DND-41 (cell line): ENCODE measurements around the gene CSF3R.

ENCODE experiments used
- ATAC-seq: fragments of 200-7000 bp; cut with Tn5 transposase; 3 replicates; pipeline ENCODE4 v1.9.1; 2021; ENCODE audit warnings: low read depth; ENCODE audit not compliant: insufficient read depth
- DNase-seq: peaks from one replicate; pipeline ENCODE4 v3.0.0-alpha.2; 2020
- H2AFZ ChIP-seq: 2 replicates; pipeline ENCODE4 v1.6.0; 2012; ENCODE audit warnings: low read depth, low read length
- H3K27ac ChIP-seq: 2 replicates; pipeline ENCODE4 v1.5.1; 2012; ENCODE audit warnings: low read length, inconsistent platforms
- H3K27me3 ChIP-seq: fragments of 200-600 bp; sonication (generic); 2 replicates; pipeline ENCODE4 v1.6.0; 2012; ENCODE audit warnings: low read length, mild to moderate bottlenecking, inconsistent platforms; ENCODE audit not compliant: insufficient read depth, poor library complexity
- H3K36me3 ChIP-seq: 2 replicates; pipeline ENCODE4 v1.5.1; 2012; ENCODE audit warnings: low read length, inconsistent platforms; ENCODE audit not compliant: insufficient read depth
- H3K4me1 ChIP-seq: 2 replicates; pipeline ENCODE4 v1.5.1; 2012; ENCODE audit warnings: mild to moderate bottlenecking, low read length; ENCODE audit not compliant: insufficient read depth
- H3K4me2 ChIP-seq: 2 replicates; pipeline ENCODE4 v1.6.0; 2012; ENCODE audit warnings: mild to moderate bottlenecking, moderate library complexity, low read length, inconsistent platforms; ENCODE audit not compliant: insufficient read depth
- H3K4me3 ChIP-seq, 2 experiments: fragments of 200-600 bp in 1 of 2; shearing (Covaris generic) in 1 of 2; 2 replicates each; pipeline ENCODE4 v1.5.1; 2012 to 2016; ENCODE audit warnings: inconsistent platforms in 2 of 2, low read length in 2 of 2, mild to moderate bottlenecking in 2 of 2, low read depth in 1 of 2, moderate library complexity in 1 of 2
- H3K79me2 ChIP-seq: 2 replicates; pipeline ENCODE4 v1.6.0; 2012; ENCODE audit warnings: low read length, inconsistent platforms; ENCODE audit not compliant: insufficient read depth
- H3K9ac ChIP-seq: 2 replicates; pipeline ENCODE4 v1.6.0; 2012; ENCODE audit warnings: low read depth, mild to moderate bottlenecking, inconsistent platforms, low read length, moderate library complexity
- H3K9me3 ChIP-seq: 2 replicates; pipeline ENCODE4 v1.5.1; 2012; ENCODE audit warnings: low read length, moderate library complexity, mild to moderate bottlenecking, inconsistent platforms; ENCODE audit not compliant: insufficient read depth, severe bottlenecking
- H4K20me1 ChIP-seq: 2 replicates; pipeline ENCODE4 v1.6.0; 2012; ENCODE audit warnings: low read length; ENCODE audit not compliant: insufficient read depth
- EZH2 ChIP-seq: IDR thresholded peaks from 3 replicates; pipeline ENCODE4 v1.6.1; 2012; ENCODE audit warnings: borderline replicate concordance, low read depth, mild to moderate bottlenecking, moderate library complexity, low read length, inconsistent platforms; ENCODE audit not compliant: severe bottlenecking
- TF ChIP-seq, protein P1 (sequence below): IDR thresholded peaks from 2 replicates; pipeline ENCODE4 v1.5.1; 2012; ENCODE audit warnings: borderline replicate concordance, low read length, moderate library complexity, mild to moderate bottlenecking; ENCODE audit not compliant: poor library complexity, severe bottlenecking; ENCODE audit errors: extremely low read depth

Gene CSF3R

DNA sequence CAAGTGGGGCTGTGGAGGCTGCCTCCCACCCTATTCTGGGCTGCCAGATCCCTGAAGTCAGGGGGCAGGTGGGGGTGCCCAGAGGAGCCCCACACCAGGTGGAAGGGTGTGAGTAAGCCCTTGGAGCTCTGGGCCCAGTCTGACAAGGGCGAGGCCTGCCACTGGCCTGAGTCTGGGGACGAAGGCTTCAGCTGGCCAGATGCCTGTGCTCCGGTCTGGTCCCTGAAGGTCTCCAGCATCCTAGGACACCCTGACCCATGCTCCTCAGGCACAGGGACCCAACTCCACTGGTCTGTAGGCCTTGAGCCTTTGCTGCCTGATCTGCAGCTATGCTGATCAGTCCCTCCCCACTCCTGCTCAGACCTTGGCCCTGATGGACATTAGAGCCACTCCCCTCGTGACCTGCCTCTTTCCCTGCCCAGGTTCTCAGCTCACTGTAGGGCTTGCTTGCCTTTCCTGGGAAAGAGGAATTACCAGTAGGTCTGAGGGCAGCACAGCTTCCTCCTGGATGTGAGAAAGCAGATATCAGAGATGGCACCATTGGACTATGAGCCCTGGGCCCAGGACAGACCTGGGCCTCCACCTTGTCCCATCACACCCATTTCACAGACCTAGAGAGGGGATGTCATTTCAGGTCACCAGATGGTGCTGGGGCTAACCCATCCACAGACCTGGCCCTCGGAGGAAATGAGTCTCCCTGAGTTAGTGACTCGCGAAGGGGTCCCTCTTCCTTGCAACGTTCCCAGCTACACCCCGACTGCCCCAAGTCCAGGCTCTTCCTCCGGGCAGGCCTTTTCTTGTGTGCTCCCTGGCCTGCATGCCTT is 32.8 kb upstream of the CSF3R start:
- TF ChIP-seq, protein P1, sequence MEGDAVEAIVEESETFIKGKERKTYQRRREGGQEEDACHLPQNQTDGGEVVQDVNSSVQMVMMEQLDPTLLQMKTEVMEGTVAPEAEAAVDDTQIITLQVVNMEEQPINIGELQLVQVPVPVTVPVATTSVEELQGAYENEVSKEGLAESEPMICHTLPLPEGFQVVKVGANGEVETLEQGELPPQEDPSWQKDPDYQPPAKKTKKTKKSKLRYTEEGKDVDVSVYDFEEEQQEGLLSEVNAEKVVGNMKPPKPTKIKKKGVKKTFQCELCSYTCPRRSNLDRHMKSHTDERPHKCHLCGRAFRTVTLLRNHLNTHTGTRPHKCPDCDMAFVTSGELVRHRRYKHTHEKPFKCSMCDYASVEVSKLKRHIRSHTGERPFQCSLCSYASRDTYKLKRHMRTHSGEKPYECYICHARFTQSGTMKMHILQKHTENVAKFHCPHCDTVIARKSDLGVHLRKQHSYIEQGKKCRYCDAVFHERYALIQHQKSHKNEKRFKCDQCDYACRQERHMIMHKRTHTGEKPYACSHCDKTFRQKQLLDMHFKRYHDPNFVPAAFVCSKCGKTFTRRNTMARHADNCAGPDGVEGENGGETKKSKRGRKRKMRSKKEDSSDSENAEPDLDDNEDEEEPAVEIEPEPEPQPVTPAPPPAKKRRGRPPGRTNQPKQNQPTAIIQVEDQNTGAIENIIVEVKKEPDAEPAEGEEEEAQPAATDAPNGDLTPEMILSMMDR, result no peak
- TF ChIP-seq EZH2, result no peak
- ATAC-seq, result no peak

DNA sequence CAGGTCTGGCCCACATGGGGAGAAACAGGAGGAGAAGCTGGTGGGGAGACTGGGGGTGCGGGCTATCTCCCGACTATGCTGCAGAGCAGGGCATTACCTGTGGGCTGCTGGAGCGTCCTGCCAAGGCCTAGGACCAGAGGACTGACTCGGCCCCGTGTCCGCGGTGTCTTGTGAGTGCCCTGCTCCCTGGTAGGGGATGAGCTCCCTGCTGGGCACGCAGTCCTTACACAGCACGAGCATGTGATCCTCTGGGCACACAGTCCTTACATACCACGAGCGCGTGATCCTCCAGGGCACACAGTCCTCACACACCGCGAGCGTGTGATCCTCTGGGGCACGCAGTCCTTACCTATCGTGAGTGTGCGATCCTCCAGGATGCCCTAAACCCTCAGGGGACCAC is 31.8 kb upstream of the CSF3R start:
- no peak overlapping the region for H2AFZ ChIP-seq
- H3K36me3 ChIP-seq, result no peaks in the 10 kb centered on the region
- TF ChIP-seq EZH2, result no peak
- H3K4me2 ChIP-seq, result no peak overlapping the region
- no peaks in the 10 kb centered on the region for H3K27me3 ChIP-seq
- H4K20me1 ChIP-seq, result peaks cover 4% of the 10 kb centered on the region; the same call in 1 of the 2 replicates
- H3K4me1 ChIP-seq, result no peaks in the 10 kb centered on the region
- H3K27ac ChIP-seq, result no peak overlapping the region
- H3K4me3 ChIP-seq, result no peak overlapping the region
- H3K79me2 ChIP-seq, result no peaks in the 10 kb centered on the region
- no peaks in the 10 kb centered on the region for H3K9me3 ChIP-seq
- no peak overlapping the region for H3K9ac ChIP-seq
- ATAC-seq (no peak), DNase-seq (no peak)

More for the DNA sequence above, 32.8 kb upstream of the CSF3R start:
- Histone ChIP-seq H3K4me1 (no peaks in the 10 kb centered on the region), H3K4me2 (no peak overlapping the region), H4K20me1 (peaks cover 4% of the 10 kb centered on the region; the same call in 1 of the 2 replicates), H3K79me2 (no peaks in the 10 kb centered on the region), H3K9ac (no peak overlapping the region), H3K4me3 (no peak overlapping the region), H2AFZ (no peak overlapping the region), H3K36me3 (no peaks in the 10 kb centered on the region), H3K27me3 (no peaks in the 10 kb centered on the region), H3K27ac (no peak overlapping the region), H3K9me3 (no peaks in the 10 kb centered on the region)
- DNase-seq, result no peak

DNA sequence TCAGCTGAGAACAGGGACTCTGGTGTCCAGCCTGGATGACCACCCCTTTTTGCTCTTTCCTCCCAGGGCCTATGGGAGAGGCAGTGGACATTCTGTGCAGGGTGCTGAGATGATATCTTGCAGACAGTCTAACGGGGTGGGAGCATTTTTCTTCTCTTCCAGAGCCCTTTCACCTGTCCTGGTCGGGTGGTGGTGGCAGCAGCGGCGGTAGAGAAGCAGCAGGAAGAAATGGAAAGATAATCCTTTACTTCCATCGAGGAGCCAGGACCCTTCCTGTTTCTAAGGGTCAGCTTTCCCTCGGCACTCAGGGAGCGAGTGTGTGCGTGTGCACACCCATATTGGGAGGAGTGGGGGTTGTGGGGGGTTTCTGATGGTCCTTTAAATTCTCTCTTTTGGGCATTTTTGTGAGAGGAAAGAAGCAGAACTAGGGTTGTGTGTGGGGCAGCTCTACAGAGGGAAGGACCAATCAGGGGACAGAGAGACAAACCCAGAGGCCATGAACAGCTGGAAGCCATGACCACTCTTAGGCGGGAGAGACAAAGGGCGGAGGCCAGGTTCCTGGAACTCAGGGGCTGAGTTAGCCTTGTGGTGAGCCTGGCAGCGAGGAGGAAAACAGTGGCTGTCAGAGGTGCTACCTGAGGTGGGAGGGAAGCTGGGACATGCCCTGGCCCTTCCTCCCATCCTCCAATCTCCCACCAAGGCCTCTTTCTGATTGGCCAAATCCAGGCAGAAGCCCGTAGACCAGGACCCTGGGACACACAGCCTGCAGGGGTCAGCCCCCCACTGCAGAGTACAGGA is 31.2 kb upstream of the CSF3R start:
- Histone ChIP-seq H3K9ac (no peak overlapping the region), H2AFZ (no peak overlapping the region), H4K20me1 (peaks cover 4% of the 10 kb centered on the region; the same call in 1 of the 2 replicates), H3K4me1 (no peaks in the 10 kb centered on the region), H3K27ac (no peak overlapping the region), H3K79me2 (no peaks in the 10 kb centered on the region), H3K27me3 (no peaks in the 10 kb centered on the region), H3K9me3 (no peaks in the 10 kb centered on the region), H3K4me3 (no peak overlapping the region), H3K36me3 (no peaks in the 10 kb centered on the region), H3K4me2 (no peak overlapping the region)
- ATAC-seq (no peak), DNase-seq (no peak)
- TF ChIP-seq EZH2, result no peak
- TF ChIP-seq, protein P1, result no peak

DNA sequence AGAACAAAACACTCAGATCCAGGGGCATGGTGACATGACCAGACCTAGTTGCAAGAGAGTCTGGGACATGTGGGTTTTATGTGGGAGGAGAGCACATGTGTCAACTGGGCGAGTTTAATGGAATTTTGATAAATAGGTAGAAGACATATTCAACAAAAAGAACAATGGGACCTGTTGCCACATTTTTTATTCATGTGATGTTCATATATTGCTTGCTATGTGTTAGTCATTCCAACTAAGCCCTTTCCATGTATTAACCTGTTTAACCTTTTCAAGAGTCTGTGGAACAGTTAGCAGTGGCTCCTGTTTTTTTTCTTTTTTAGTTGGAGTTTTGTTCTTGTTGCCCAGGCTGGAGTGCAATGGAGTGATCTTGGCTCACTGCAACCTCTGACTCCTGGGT is 30.1 kb upstream of the CSF3R start:
- DNase-seq (no peak), ATAC-seq (no peak)
- H3K9me3 ChIP-seq, result no peaks in the 10 kb centered on the region
- TF ChIP-seq EZH2, result no peak
- TF ChIP-seq, protein P1, result no peak
- no peak overlapping the region for H2AFZ ChIP-seq
- no peak overlapping the region for H3K27ac ChIP-seq
- H4K20me1 ChIP-seq, result peaks cover 4% of the 10 kb centered on the region; the same call in 1 of the 2 replicates
- peaks cover 3% of the 10 kb centered on the region for H3K27me3 ChIP-seq
- H3K4me1 ChIP-seq, result no peaks in the 10 kb centered on the region
- H3K4me3 ChIP-seq, result no peak overlapping the region
- H3K4me2 ChIP-seq, result no peak overlapping the region
- no peaks in the 10 kb centered on the region for H3K36me3 ChIP-seq
- H3K9ac ChIP-seq, result no peak overlapping the region
- H3K79me2 ChIP-seq, result no peaks in the 10 kb centered on the region
